ENCODE results near the gene C5. TPM values are rescaled to one million over a fixed set of nuclear protein-coding genes. Genes with fewer than 3 reads are reported as not detected.

C5 gene
- polyA plus RNA-seq, 1 of the 3 experiments (the other 2 are of a cell fraction): 1.8 TPM

DNA sequence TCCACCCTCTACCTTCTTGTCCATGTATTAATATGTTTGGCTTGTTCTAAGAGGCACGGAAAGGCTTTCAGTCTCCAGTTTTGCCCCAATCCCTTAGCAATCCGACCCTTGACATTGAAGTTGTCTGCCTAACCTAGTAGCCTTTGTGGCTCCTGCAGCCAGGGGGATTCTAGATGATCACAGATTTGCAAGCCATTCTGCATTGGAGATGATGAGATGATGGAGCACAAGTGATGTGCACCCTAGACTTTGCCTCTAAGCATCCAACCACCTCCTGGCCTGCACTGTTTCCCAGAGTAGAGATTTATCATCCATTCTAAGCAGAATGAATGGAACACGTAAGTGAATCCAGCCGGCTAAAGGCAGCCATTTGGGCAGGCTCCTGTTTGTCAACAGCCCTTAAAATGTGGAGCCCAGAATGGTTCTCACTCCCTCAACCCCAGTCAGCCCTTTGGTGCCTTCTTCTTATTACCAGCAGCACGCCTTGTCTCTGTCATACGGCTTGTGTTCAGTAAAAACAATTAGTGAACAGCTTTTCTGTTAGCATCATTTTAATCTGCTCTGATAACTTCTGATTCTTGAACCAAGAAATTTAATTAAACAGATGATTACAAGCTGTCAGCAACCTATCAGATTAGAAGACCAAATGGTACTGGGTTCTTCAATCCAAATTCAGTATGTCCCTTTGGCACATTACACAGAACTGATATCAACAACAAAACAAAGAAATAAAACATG is 117.8 kb downstream of the C5 start:
- DNase-seq: no peak

More for the DNA sequence above, 117.8 kb downstream of the C5 start:
- ChIA-PET CTCF (interaction anchor here (0.7 to 2.0 kb wide), 3 partner anchors 10 to 135 kb away, joined by 3 to 9 read pairs (median 3); no protein-coding TSS in a partner anchor), POLR2A (interaction anchor here (1.6 to 2.8 kb wide), 2 partner anchors 10 to 16 kb away, joined by 3 to 10 read pairs; no protein-coding TSS in a partner anchor)
- peak overlapping the region; percentile 62; the same call in 1 of the 2 replicates for H3K9ac ChIP-seq
- peaks cover 44% of the 10 kb centered on the region for H3F3A ChIP-seq (replicated peaks; ENCODE audit: insufficient read depth)
- no peaks in the 10 kb centered on the region for H3K9me2 ChIP-seq
- TF ChIP-seq RFX5 (IDR thresholded peaks at IDR 0.05; ENCODE audit: low read length) (no peak), FOXM1 (IDR thresholded peaks at IDR 0.05; ENCODE audit: low read depth) (no peak), CHD2 (IDR thresholded peaks at IDR 0.05; ENCODE audit: low read length, partially characterized antibody) (no peak), JUND (IDR thresholded peaks at IDR 0.05) (no peak), TAF1 (IDR thresholded peaks at IDR 0.05; ENCODE audit: borderline replicate concordance, low read depth, low read length) (no peak), RCOR1 (IDR thresholded peaks at IDR 0.05; ENCODE audit: low read length) (peak; percentile 71; the same call in 1 of the 2 replicates), GATA2 (CRISPR knock-in tag; IDR thresholded peaks at IDR 0.05) (peak; percentile 68), REST (IDR thresholded peaks at IDR 0.05; ENCODE audit: low read depth, low read length) (no peak), SIN3A (IDR thresholded peaks at IDR 0.05; ENCODE audit: borderline replicate concordance, low read depth, low read length) (no peak), FOXJ3 (CRISPR knock-in tag; IDR thresholded peaks at IDR 0.05) (no peak; the same call in 1 of the 2 replicates), EP300 (IDR thresholded peaks at IDR 0.05; ENCODE audit: borderline replicate concordance in 1 of 2, low read depth in 1 of 2, low read length in 1 of 2) (peak in 1 of 2 experiments; percentile 62; a peak in 1 of 4 replicates), USF2 (IDR thresholded peaks at IDR 0.05; ENCODE audit: borderline replicate concordance, low read depth, low read length) (no peak), GABPA (IDR thresholded peaks at IDR 0.05; ENCODE audit: low read depth) (no peak), ELF1 (IDR thresholded peaks at IDR 0.05) (no peak), NRF1 (IDR thresholded peaks at IDR 0.05; ENCODE audit: low read depth, low read length) (no peak), MXI1 (IDR thresholded peaks at IDR 0.05; ENCODE audit: low read depth, low read length) (peak; percentile 38)
- TF ChIP-seq, protein P1, sequence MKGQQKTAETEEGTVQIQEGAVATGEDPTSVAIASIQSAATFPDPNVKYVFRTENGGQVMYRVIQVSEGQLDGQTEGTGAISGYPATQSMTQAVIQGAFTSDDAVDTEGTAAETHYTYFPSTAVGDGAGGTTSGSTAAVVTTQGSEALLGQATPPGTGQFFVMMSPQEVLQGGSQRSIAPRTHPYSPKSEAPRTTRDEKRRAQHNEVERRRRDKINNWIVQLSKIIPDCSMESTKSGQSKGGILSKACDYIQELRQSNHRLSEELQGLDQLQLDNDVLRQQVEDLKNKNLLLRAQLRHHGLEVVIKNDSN (IDR thresholded peaks at IDR 0.05; ENCODE audit: borderline replicate concordance, low read depth): no peak
- TF ChIP-seq, protein P2, sequence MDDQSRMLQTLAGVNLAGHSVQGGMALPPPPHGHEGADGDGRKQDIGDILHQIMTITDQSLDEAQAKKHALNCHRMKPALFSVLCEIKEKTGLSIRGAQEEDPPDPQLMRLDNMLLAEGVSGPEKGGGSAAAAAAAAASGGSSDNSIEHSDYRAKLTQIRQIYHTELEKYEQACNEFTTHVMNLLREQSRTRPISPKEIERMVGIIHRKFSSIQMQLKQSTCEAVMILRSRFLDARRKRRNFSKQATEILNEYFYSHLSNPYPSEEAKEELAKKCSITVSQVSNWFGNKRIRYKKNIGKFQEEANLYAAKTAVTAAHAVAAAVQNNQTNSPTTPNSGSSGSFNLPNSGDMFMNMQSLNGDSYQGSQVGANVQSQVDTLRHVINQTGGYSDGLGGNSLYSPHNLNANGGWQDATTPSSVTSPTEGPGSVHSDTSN (IDR thresholded peaks at IDR 0.05): no peak
- TF ChIP-seq, protein P3, sequence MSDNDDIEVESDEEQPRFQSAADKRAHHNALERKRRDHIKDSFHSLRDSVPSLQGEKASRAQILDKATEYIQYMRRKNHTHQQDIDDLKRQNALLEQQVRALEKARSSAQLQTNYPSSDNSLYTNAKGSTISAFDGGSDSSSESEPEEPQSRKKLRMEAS (IDR thresholded peaks at IDR 0.05; ENCODE audit: low read depth): no peak
- peak overlapping the region; percentile 67 for H3K4me2 ChIP-seq
- H3K4me1 ChIP-seq (ENCODE audit: control insufficient read depth in 1 of 2, insufficient read depth in 2 of 2, low read depth in 1 of 2, low read length in 1 of 2): peaks cover 40 to 53% of the 10 kb centered on the region in 2 experiments
- 84% methylated on average over 6 of the region's 6 CpGs for WGBS (ENCODE audit: low lambda C conversion rate)
- H3K36me3 ChIP-seq (replicated peaks in 1 of 2; ENCODE audit: control insufficient read depth in 1 of 2, insufficient read depth in 2 of 2, low read length in 1 of 2): no peaks in the 10 kb centered on the region
- H2AFZ ChIP-seq (ENCODE audit: low read depth): peak overlapping the region; percentile 74
- H3K27me3 ChIP-seq (ENCODE audit: insufficient read depth): no peaks in the 10 kb centered on the region
- peak overlapping the region; percentile 67 to 92 for H3K27ac ChIP-seq (ENCODE audit: low read depth in 2 of 2, low read length in 1 of 2)
- H3K9me3 ChIP-seq: no peaks in the 10 kb centered on the region
- no peak overlapping the region for H3K4me3 ChIP-seq (ENCODE audit: low read depth in 2 of 2, low read length in 1 of 2)
- H4K20me1 ChIP-seq (ENCODE audit: insufficient read depth): no peaks in the 10 kb centered on the region
- H3K79me2 ChIP-seq (ENCODE audit: insufficient read depth): no peaks in the 10 kb centered on the region

All from SK-N-SH (cell line).